Measurements from ENCODE around the gene ANKS1B. TPM values are rescaled to one million over a fixed set of nuclear protein-coding genes. Genes with fewer than 3 reads are reported as not detected.

ANKS1B gene
- total and polyA plus RNA-seq, 7 donors = 1.0 to 57.3 (median 30.1) TPM; not detected in 1

DNA sequence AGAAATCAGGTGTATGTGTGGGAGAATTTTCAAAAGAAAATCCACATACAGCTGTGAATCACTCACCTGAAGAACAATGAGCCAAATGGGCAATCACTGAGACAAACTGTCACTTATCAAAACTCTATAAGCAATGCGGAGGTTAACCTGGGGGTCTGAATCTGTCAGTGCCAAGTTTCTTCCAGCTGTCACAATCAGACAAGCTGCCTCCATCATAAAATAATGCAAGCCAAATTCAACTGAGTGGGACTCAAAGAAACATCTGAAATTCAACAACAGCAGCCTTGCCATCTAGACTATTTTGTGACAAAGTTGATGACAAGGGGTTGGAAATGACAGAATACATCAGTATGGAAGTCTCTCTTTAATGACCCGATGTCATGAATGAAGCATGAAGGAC is 276.9 kb downstream of the ANKS1B start:
- Histone ChIP-seq H3K36me3 (no peaks in the 10 kb centered on the region), H3K27ac (no peak overlapping the region)
- WGBS, 2 donors = 94% methylated on average over 2 of the region's 2 CpGs

DNA sequence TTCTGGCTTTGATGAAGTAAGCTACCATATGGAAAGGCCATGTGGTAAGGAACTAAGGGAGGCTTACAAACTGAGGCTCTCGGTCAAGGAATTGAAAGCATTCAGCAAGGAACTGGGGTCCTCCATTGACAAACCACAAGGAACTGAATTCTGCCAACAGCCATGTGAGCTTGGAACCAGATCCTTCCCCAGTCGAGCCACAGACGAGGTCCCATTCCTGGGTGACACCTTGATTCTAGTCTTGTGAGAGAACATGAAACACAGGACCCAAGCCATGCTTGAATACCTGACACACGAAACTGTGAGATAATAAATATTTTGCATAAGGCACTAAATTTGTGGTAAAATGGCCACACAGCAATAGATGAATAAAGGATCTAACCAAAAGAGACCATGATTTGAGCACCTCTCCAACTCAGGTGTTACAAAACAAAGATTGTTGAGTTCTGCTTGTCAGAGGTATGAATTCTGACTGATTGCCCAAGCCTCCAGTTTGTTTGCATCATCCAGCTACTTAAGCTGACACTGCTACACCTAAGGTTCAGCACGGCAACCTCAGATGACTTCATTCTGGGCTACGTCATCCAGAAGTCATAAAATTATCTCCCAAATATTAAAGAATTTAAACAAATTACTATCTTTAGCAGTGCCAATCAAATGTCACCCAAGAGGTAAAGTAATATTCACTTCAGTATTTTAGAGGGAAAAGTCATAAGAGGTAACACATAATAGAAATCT is 277.8 kb downstream of the ANKS1B start:
- H3K9me3 ChIP-seq = no peaks in the 10 kb centered on the region
- no peaks in the 10 kb centered on the region for H3K27me3 ChIP-seq
- no peak for DNase-seq
- WGBS, 2 donors = 82 to 87% methylated on average over 6 of the region's 6 CpGs
- TF ChIP-seq EP300 (IDR thresholded peaks at IDR 0.05) (no peak), POLR2A (IDR thresholded peaks at IDR 0.05) (no peak), POLR2AphosphoS5 (IDR thresholded peaks at IDR 0.05) (no peak)
- TF ChIP-seq, protein P1, sequence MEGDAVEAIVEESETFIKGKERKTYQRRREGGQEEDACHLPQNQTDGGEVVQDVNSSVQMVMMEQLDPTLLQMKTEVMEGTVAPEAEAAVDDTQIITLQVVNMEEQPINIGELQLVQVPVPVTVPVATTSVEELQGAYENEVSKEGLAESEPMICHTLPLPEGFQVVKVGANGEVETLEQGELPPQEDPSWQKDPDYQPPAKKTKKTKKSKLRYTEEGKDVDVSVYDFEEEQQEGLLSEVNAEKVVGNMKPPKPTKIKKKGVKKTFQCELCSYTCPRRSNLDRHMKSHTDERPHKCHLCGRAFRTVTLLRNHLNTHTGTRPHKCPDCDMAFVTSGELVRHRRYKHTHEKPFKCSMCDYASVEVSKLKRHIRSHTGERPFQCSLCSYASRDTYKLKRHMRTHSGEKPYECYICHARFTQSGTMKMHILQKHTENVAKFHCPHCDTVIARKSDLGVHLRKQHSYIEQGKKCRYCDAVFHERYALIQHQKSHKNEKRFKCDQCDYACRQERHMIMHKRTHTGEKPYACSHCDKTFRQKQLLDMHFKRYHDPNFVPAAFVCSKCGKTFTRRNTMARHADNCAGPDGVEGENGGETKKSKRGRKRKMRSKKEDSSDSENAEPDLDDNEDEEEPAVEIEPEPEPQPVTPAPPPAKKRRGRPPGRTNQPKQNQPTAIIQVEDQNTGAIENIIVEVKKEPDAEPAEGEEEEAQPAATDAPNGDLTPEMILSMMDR (IDR thresholded peaks at IDR 0.05) = no peak
- H3K36me3 ChIP-seq = no peaks in the 10 kb centered on the region
- intact Hi-C loops (cut with DNase I) = no loop called here
- H3K27ac ChIP-seq = no peak overlapping the region
- no peaks in the 10 kb centered on the region for H3K4me1 ChIP-seq
- no peak overlapping the region for H3K4me3 ChIP-seq

More for the DNA sequence above, 276.9 kb downstream of the ANKS1B start:
- Histone ChIP-seq H3K4me3 (no peak overlapping the region), H3K4me1 (no peaks in the 10 kb centered on the region), H3K27me3 (no peaks in the 10 kb centered on the region), H3K9me3 (no peaks in the 10 kb centered on the region)
- intact Hi-C loops (cut with DNase I) = no loop called here
- TF ChIP-seq, protein P1 (IDR thresholded peaks at IDR 0.05) = no peak
- TF ChIP-seq EP300 (IDR thresholded peaks at IDR 0.05) = no peak
- no peak for TF ChIP-seq POLR2A (IDR thresholded peaks at IDR 0.05)
- TF ChIP-seq POLR2AphosphoS5 (IDR thresholded peaks at IDR 0.05) = no peak
- no peak for DNase-seq

DNA sequence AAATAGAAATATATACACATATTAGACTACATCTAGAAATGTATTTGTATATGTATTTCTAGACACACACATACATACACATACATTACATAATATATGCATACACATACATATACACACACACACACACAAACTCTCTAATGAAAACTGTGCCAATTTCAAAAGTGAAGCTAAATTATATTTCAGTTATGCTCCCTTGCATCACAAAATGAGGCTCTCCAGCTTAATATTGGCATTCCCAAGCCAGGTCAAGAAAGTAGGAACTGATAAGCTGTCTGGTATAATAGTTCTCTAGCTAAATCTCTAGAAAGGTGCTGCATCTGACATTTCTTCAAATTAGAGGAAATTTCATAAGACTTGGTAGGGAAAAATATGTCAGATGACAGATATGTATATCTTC is 280.3 kb downstream of the ANKS1B start:
- H3K27me3 ChIP-seq = no peaks in the 10 kb centered on the region
- no peaks in the 10 kb centered on the region for H3K36me3 ChIP-seq
- intact Hi-C loops (cut with DNase I) = no loop called here
- H3K27ac ChIP-seq = no peak overlapping the region
- H3K4me1 ChIP-seq = no peaks in the 10 kb centered on the region
- TF ChIP-seq, protein P1 (IDR thresholded peaks at IDR 0.05) = no peak
- TF ChIP-seq EP300 (IDR thresholded peaks at IDR 0.05) (no peak), POLR2A (IDR thresholded peaks at IDR 0.05) (no peak), POLR2AphosphoS5 (IDR thresholded peaks at IDR 0.05) (no peak)
- H3K4me3 ChIP-seq = no peak overlapping the region
- H3K9me3 ChIP-seq = no peaks in the 10 kb centered on the region
- no peak for DNase-seq

GRCh38 chr12:99704036-99704435 is 280.7 kb downstream of the ANKS1B start:
- TF ChIP-seq POLR2A (IDR thresholded peaks at IDR 0.05) (no peak), POLR2AphosphoS5 (IDR thresholded peaks at IDR 0.05) (no peak), EP300 (IDR thresholded peaks at IDR 0.05) (no peak)
- TF ChIP-seq, protein P1 (IDR thresholded peaks at IDR 0.05) = no peak
- Histone ChIP-seq H3K9me3 (no peaks in the 10 kb centered on the region), H3K4me3 (no peak overlapping the region), H3K36me3 (no peaks in the 10 kb centered on the region), H3K4me1 (no peaks in the 10 kb centered on the region), H3K27ac (no peak overlapping the region), H3K27me3 (no peaks in the 10 kb centered on the region)
- intact Hi-C loops (cut with DNase I) = no loop called here
- WGBS, 2 donors = 51 to 69% methylated on average over 1 of the region's 1 CpG
- no peak for DNase-seq

GRCh38 chr12:99700032-99700431 is 284.7 kb downstream of the ANKS1B start:
- Histone ChIP-seq H3K4me3 (no peak overlapping the region), H3K36me3 (no peaks in the 10 kb centered on the region), H3K4me1 (no peaks in the 10 kb centered on the region), H3K27ac (no peak overlapping the region), H3K9me3 (no peaks in the 10 kb centered on the region), H3K27me3 (no peaks in the 10 kb centered on the region)
- intact Hi-C loops (cut with DNase I) = no loop called here
- TF ChIP-seq POLR2AphosphoS5 (IDR thresholded peaks at IDR 0.05) = no peak
- no peak for TF ChIP-seq POLR2A (IDR thresholded peaks at IDR 0.05)
- no peak for TF ChIP-seq EP300 (IDR thresholded peaks at IDR 0.05)
- TF ChIP-seq, protein P1 (IDR thresholded peaks at IDR 0.05) = no peak
- DNase-seq = no peak
